NOMO-1 treated with dmso at 0.1 percent for 144 hours (cell line): ENCODE results near the gene HAGH.

Experiments used
- DNase-seq: peaks from one replicate; lab custom pipeline; 2025; ENCODE audit not compliant: unreplicated experiment; lab: John Stamatoyannopoulos, UW

Gene HAGH

GRCh38 chr16:1788095-1788707, 38.4 kb downstream of the HAGH start:
- no peak for DNase-seq

GRCh38 chr16:1787322-1788094, 39.1 kb downstream of the HAGH start:
- DNase-seq: no peak

GRCh38 chr16:1787056-1787321, 39.6 kb downstream of the HAGH start:
- DNase-seq: no peak

DNA sequence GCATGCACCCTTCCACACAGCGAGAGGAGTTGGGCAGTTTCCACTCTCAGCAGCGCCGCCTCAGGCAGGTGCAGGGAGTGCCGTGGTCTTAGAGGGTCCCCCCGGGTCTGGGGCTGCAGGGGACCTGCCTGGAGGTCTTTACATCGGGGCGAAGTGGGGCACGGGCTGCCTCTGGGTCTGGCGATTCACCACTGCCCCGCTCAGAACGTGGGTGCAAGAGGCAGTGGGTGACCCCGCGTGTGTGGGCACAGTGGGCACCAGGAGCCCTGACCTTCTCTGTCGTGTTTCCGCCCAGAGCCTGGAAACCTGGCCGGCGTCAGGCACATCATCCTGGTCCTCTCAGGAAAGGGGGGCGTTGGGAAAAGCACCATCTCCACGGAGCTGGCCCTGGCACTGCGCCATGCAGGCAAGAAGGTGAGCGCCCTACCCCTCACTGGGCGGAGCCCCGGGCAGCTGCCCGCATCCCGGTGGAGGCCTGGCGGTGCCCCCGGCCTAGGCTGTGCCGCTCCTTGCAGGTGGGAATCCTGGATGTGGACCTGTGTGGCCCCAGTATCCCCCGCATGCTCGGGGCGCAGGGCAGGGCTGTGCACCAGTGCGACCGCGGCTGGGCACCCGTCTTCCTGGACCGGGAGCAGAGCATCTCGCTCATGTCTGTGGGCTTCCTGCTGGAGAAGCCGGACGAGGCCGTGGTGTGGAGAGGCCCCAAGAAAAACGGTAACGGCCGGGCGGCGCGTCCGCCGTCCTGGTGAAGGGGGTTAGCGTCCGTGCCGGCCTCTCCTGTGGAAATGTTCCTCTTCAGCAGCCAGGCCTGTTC, 40.2 kb downstream of the HAGH start:
- DNase-seq: no peak

DNA sequence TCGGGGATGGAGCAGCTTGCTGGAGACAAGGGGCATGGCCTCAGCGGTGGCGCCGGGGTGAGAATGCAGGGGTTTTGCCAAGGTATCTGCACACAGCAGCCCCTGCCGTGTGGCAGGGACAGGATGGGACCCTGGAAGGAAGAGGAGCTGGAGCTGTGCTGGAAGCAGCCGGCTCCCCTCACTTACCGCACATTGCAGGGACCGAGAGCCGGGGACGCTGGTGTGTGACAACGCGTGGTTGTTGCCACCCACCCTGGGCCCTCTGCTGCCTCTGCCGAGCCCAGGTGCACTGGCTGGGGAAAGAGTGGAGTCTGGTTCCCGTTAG, 40.8 kb downstream of the HAGH start:
- no peak for DNase-seq

DNA sequence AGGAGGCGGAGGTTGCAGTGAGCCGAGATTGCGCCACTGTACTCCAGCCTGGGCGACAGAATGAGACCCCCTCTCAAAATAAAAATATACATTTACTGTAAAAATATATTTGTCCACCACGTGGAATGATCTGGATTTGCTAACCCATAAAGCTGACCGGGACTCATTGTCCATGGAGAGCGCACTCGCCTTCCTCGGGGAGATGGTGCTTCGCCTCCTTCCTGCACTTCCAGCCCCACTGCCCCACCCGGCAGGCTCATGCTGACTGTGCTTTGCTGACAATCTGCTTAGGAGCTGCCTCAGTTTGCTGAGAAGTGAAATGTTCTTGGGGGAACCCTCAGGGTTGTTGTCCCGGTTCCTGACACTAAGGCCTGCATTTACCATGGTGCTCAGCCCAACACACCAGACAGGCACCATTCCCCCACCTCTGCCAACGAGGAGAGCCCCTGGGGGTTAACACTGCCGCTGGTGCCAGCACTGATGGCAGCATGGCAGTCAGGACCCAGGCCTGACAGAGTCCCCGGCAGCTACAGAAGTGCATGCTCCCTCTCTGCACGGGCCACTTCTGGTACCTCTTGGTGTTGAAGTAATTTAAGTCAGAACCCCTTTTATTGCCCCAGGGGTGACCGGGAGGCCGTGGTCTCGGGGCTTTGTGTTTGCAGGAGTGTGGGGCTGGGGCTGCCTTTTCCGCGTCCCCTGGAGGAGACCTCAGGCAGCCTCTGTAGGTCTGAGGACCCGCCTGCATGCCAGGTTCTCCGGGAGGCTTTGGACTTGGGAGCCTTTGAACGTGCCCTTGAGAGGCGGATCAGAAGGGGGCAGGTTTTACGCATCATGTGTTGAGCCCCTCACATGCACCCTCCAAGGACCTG, 41.4 kb downstream of the HAGH start:
- no peak for DNase-seq

GRCh38 chr16:1782408-1783264, 44.0 kb downstream of the HAGH start, which contains the start of the genes NUBP2 and SPSB3:
Gene NUBP2, plus strand, starts transcription at chr16:1782960. Its CDS starts 61 bp downstream, at chr16:1783021.
Gene SPSB3, minus strand, starts transcription at chr16:1782571. Its CDS starts 1,088 bp downstream, at chr16:1781483.
- DNase-seq: peak; percentile 99

DNA sequence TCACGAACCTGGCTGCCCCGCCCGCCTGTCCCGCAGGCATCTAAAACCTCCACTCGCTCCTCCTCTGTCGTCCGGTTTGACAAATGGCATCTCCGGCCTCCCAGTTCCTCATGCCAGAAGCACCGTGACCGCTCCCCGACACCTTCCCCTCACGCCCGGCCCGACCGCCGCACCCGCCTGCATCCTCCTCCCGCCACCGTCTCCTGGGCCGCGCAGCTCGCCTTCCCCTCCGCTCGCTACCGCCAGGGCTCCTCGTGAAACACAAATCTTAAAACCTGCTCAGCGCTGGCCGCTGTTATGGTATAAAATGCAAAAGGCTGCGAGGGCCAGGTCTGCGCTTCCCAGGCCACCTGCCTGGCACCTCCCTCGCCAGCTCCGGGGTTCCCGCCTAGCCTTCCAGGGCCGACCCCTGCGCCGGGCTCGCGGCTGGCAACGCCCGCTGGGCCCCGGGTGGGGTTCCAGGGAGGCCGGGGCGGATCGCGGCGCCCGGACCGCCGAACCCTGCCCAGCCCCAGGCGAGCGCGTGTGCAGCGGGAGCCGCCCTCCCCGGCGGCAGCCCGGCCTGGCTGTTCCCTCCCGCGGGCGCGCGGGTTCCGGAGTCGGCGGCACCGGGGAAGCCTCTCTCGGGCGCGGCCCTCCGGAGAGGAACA, 44.7 kb downstream of the HAGH start:
- DNase-seq: no peak

GRCh38 chr16:1781254-1781653, 45.4 kb downstream of the HAGH start:
- DNase-seq: no peak

DNA sequence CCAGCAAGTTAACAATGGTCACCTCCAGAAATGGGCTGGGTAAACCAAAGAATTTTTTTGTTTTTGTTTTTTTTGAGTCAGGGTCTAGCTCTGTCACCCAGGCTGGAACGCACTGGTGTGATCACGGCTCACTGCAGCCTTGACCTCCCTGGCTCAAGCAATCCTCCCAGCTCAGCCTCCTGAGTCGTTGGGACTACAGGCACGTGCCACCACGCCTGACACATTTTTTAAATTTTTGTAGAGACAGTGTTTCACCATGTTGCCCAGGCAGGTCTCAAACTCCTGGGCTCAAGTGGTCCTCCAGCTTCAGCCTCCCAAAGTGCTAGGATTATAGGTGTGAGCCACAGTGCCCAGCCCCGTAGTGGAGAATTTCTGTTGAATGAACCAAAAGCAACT, 46.0 kb downstream of the HAGH start:
- DNase-seq: no peak

DNA sequence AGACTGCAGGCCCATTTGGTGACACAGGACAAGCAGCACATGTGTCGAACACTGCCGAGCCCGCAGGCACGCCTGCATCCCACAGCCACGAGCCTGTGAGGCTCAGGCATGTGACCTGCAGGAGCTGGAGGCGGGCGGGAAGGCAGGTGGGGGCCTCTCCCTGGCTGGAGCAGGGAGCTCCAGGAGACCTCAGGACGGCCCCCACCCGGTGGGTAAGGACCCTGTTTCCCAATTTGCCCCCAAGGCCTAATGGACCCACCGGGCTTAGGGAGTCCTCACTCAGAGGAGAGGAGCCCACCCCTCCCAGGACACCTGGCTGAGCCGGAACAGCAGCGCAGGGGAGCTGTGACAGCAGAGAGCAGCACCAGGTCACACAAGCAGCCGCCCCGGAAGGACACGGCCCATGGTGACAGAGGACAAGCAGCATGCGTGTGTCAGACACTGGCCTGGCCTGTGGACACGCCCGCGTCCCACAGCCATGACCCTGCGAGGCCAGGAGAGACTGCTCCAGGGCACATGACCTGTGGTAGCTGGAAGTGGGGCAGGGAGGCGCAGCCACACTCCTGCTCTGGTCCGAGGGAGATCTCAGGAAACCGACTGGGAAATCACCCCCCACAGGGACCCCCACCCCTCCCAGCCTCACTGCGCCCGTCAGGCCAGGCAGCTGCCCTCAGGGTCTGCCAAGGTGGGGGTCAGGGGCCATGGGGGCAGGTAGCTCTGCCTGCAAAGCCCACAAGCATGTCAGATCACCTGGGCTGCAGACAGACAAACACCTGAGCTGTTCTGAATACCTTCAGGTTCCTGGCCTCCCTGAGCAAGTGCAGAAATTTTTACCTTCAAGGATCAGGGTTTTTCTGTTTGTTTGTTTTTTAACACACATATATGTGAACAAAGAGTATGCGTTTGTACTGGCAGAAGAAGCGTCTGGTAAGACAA, 46.6 kb downstream of the HAGH start:
- DNase-seq: no peak

DNA sequence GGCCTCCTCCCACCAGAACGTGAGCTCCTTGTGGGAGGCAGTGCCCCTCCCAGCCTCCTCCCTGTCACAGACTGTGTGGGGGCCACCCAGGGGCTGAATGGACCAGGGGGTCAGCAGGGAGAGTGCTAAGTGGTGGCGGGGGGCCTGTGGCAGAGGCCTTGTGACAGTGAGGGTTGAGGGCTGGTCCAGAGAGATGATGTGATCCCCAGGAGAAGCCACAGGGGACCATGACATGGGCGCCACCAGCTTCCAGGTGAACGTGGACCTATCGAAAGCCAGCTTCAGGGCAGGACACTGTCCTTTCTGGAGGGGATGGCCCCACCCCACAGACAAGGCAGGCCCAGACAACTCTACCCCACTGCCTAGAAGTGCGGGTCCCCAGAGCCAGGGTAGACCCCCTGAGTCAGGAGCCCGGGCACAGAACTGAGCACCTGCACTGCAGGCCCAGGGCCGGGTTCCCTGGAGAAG, 47.4 kb downstream of the HAGH start:
- no peak for DNase-seq

GRCh38 chr16:1778200-1779179, 48.1 kb downstream of the HAGH start:
- no peak for DNase-seq

DNA sequence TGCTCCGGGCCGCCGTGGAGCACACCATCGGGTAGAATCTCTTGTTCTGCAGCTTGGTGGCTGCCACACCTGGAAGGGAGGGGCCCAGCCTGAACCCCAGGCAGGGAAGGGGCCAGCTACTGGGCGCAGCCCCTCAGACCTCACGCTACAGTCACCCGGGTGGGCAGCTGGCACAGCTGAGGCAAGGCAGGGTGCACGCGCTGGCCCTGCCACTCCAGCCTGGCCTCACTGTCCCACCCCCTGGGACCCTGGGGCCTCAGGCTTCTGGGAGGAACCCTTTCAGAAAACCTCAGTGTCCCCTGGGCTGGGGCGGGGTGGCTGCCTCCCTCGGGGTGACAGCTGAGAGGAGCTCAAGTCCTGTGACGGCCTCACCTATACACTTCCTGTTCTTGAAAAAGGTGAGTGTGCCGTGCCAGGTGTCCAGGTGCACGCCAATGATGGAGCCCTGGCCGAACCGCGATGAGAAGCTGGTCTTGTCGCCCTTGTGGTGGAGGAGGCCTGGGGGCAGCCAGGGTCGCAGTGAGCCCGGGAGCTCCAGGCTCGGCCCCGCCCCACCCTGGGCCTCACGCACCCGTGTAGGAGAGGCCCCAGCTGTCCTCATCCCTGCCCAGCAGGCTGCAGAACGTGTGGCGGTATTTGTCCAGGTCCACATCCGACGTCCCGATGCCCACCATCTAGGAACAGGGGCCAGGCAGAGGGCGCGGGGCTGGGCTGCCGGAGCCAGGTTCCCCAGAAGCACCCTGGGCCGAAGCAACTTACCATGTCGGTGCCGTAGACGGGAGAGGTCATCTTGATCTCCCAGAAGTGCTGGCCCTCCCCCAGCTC, 49.0 kb downstream of the HAGH start:
- DNase-seq: no peak

DNA sequence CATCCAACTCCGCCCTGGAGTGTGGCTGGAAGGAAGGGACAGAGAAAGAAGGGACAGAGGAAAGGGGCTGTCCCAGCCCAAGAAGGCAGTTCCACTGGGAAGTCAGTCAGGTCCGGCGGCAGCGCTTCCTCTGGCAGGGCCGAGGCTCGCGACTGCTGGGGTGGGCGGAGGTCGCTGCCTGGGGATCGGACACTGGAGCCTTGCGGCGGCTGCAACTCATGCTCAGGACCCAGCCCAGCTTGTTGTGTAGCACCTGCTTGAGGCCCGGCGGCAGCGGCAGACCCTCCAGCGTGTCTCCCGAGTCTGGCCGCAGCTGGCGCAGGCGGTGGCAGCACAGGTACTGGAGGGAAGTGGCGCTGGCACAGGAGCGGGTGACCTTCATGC, 49.6 kb downstream of the HAGH start:
- DNase-seq: no peak

GRCh38 chr16:1776672-1776955, 50.0 kb downstream of the HAGH start:
- no peak for DNase-seq
